Stimulated activated CD4-positive, alpha-beta T cell treated with anti-CD3 and anti-CD28 coated beads, Interleukin-2, amount 100 ng/mL, for 48 hours (primary cell): ENCODE data around the gene PCDHGA4.
"Not testable (repeated sequence)": the region's sequence is repeated elsewhere in the genome, so short reads cannot be mapped to it uniquely, and the experiment has no call there.

Experiments
- DNase-seq, 2 donors: peaks; one replicate each; pipeline ENCODE4 v3.0.0-alpha.2; 2020

Gene PCDHGA4

DNA sequence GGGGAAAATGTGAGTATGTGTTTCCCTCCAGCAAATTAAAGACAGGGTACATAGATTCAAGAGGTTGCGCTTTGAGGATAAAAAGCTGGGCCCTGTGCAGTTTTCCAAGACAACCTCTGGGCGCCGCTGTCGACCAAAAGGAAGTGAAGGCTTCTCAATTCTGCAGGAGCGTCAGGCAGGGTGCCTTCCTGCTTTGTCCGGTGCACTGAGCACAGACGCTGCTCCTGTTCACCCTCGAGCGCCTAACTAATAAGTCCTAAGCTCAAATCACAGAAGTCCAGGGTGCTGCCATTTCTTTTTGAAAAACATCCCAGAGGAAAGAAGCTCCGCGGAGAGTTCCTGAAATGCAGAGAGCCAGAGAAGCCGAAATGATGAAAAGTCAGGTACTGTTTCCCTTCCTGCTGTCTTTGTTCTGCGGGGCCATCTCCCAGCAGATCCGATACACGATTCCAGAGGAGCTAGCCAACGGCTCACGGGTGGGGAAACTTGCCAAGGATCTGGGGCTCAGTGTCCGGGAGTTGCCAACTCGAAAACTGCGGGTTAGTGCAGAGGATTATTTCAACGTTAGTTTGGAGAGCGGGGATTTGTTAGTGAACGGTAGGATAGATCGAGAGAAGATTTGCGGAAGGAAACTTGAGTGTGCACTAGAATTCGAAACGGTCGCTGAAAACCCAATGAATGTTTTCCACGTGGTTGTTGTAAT lies 4.8 kb upstream of the PCDHGA4 start, which contains the start of gene PCDHGB1:
Gene PCDHGB1, plus strand, starts transcription at position 183 of the 703 bp plus-strand sequence. Its CDS starts 162 bp downstream, at position 345.
- DNase-seq: no peak

DNA sequence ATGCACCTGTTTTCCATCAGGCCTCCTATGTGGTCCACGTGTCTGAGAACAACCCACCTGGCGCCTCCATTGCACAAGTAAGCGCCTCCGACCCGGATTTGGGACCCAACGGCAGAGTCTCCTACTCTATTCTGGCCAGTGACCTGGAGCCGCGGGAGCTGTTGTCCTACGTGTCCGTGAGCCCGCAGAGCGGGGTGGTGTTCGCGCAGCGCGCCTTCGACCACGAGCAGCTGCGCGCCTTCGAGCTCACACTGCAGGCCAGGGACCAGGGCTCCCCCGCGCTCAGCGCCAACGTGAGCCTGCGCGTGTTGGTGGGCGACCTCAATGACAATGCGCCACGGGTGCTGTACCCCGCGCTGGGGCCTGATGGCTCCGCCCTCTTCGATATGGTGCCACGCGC lies 3.2 kb upstream of the PCDHGA4 start:
- no peak for DNase-seq

DNA sequence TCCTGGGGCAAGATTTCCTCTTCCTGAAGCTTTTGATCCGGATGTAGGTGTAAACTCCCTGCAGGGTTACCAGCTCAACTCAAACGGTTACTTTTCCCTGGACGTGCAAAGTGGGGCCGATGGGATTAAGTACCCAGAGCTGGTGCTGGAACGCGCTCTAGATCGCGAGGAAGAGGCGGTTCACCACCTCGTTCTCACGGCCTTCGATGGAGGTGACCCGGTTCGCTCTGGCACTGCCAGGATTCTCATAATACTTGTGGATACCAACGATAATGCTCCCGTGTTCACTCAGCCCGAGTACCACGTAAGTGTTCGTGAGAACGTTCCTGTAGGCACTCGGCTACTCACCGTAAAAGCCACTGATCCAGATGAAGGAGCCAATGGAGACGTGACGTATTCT lies 820 bp downstream of the PCDHGA4 start:
- DNase-seq: no peak

DNA sequence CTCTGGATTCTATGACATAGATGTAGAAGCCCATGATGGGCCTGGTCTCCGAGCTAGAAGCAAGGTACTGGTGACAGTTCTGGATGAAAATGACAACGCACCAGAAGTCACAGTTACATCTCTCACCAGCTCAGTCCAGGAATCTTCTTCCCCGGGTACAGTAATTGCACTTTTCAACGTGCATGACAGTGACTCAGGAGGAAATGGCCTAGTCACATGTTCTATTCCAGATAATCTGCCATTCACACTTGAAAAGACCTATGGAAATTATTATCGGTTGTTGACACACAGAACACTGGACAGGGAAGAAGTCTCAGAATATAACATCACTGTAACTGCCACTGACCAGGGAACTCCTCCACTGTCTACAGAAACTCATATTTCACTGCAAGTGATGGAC lies 1.3 kb downstream of the PCDHGA4 start:
- no peak for DNase-seq

DNA sequence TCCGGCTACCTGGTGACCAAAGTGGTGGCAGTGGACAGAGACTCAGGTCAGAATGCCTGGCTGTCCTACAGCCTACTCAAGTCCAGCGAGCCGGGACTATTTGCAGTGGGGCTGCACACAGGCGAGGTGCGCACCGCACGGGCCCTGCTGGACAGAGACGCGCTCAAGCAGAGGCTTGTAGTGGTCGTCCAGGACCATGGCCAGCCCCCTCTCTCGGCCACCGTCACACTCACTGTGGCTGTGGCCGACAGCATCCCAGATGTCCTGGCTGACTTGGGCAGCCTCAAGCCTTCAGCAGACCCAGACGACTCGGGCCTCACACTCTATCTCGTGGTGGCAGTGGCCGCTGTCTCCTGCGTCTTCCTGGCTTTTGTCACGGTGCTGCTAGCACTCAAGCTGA lies 2.1 kb downstream of the PCDHGA4 start:
- DNase-seq: no peak

DNA sequence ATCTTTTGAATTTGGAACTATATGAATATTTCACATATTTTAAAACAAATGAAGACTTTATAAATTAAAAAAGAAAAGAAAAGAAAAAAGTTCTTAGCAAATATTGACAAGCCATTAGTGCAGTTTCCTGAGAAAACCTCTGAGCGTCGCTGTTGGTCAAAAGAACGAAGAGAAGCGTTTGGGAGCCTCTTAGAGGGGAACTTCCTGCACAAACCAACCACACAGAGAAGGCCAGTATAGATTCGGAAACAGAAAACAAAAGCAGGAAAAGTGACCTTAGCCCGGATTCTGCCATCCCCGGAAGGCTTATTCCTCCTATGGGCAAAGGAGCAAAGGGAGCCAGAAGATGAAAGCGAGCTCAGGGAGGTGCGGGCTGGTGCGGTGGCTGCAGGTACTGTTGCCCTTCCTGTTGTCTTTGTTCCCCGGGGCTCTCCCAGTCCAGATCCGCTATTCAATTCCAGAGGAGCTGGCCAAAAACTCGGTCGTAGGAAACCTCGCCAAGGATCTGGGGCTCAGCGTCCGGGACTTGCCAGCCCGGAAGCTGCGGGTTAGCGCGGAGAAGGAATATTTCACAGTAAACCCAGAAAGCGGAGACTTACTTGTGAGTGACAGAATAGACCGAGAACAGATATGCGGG lies 5.1 kb downstream of the PCDHGA4 start, which contains the start of gene PCDHGB2:
Gene PCDHGB2, plus strand, starts transcription at position 205 of the 637 bp plus-strand sequence. Its CDS starts 142 bp downstream, at position 347.
- no peak for DNase-seq

DNA sequence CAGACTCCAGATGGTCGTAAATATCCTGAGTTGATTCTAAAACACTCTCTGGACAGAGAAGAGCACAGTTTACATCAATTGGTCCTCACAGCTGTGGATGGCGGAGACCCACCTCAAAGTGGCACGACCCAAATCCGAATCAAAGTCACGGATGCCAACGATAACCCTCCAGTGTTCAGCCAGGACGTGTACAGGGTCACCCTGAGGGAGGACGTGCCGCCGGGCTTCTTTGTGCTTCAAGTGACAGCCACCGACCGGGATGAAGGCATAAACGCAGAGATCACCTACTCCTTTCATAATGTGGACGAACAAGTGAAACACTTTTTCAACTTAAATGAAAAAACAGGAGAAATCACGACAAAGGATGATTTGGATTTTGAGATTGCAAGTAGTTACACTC lies 5.9 kb downstream of the PCDHGA4 start:
- DNase-seq: no peak

DNA sequence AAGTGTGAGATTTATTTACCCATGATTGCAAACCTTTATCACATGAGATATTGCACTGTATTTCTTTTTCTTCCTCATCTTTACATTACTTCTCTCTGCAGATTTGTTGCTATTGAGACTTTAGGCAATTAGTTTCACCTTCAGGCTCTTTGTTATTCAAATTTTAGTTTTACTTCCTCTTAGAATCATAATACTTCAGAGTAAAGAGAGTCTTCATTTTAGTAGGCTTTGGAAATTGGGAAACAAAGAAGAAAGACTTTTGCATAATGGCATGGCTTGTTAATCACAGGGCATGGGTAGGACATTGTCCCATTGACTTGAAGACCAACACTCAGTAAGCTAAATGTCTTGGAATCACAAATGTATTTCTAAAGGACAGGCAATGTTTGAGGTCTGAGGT lies 7.9 kb downstream of the PCDHGA4 start:
- no peak for DNase-seq

DNA sequence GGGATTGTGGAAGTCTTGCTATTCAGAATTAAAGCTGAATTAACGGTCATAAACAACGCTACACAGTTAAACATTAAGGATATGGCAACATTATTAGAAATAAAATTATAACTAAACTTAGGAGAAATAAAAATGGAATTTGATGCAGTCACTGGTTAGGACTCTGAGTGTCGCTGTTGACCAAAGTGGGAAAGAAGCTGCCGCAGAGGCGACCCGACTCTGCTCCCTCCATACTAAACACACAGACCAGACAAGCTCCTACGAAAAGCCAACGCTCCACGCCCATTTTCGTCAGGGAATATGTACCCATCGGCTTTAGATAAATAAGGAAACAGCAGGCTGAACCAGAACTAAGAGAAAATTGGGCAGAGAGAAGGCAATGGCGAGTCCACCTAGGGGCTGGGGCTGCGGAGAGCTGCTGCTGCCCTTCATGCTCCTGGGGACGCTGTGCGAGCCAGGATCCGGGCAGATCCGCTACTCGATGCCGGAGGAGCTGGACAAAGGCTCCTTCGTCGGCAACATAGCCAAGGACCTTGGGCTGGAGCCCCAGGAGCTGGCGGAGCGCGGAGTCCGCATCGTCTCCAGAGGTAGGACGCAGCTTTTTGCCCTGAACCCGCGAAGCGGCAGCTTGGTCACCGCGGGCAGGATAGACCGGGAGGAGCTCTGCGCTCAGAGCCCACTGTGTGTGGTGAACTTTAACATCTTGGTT lies 9.3 kb downstream of the PCDHGA4 start, which contains the start of gene PCDHGA5:
Gene PCDHGA5, plus strand, starts transcription at position 211 of the 709 bp plus-strand sequence. Its CDS starts 169 bp downstream, at position 380.
- no peak for DNase-seq

DNA sequence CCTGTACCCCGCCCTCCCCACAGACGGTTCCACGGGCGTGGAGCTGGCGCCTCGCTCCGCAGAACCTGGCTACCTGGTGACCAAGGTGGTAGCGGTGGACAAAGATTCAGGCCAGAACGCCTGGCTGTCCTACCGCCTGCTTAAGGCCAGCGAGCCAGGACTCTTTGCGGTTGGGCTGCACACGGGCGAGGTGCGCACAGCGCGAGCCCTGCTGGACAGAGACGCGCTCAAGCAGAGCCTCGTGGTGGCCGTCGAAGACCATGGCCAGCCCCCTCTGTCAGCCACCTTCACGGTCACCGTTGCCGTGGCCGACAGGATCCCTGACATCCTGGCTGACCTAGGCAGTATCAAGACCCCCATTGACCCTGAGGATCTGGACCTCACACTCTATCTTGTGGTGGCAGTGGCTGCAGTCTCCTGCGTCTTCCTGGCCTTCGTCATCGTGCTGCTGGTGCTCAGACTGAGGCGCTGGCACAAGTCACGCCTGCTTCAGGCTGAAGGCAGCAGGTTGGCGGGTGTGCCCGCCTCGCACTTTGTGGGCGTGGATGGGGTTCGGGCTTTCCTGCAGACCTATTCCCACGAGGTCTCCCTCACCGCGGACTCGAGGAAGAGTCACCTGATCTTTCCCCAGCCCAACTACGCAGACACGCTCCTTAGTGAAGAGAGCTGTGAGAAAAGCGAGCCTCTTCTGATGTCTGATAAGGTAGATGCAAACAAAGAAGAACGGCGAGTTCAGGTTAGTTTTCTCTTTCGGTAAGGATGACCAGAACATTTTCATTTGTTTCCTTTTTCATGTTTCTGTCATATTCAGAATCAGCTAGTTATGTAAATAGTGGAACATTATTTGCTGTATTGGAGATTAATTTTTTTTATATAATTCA lies 11.4 kb downstream of the PCDHGA4 start:
- no peak for DNase-seq

DNA sequence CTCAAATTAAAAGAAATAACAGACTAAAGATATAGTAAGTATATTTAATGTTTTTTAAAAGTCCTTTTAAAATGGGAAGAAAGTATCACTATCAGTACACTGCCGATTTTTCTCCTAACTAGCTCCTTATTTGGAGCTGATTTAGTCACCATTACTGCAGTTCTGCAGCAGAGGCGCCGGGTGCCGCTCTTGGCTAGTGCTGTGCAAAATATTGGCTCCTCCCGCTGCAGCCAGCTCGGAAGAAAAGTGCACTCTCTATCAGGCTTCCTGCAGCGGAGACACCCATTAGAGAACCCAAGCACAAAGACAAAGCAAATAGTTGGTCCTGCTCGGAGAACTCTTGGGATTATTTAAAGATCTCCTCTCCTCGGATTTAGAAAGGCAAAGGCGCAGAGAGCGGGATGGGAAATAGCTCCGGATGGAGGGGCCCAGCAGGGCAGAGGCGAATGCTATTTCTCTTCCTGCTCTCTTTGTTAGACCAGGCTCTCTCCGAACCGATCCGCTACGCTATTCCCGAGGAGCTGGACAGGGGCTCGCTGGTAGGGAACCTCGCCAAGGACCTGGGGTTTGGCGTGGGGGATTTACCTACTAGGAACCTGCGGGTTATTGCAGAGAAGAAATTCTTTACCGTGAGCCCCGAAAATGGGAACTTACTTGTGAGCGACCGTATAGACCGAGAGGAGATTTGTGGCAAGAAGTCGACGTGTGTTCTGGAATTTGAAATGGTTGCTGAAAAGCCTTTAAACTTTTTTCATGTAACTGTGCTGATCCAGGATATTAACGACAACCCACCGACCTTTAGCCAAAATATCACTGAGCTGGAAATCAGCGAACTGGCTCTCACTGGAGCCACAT lies 15.4 kb downstream of the PCDHGA4 start, which contains the start of gene PCDHGB3:
Gene PCDHGB3, plus strand, starts transcription at position 249 of the 855 bp plus-strand sequence. Its CDS starts 153 bp downstream, at position 402.
- no peak for DNase-seq

DNA sequence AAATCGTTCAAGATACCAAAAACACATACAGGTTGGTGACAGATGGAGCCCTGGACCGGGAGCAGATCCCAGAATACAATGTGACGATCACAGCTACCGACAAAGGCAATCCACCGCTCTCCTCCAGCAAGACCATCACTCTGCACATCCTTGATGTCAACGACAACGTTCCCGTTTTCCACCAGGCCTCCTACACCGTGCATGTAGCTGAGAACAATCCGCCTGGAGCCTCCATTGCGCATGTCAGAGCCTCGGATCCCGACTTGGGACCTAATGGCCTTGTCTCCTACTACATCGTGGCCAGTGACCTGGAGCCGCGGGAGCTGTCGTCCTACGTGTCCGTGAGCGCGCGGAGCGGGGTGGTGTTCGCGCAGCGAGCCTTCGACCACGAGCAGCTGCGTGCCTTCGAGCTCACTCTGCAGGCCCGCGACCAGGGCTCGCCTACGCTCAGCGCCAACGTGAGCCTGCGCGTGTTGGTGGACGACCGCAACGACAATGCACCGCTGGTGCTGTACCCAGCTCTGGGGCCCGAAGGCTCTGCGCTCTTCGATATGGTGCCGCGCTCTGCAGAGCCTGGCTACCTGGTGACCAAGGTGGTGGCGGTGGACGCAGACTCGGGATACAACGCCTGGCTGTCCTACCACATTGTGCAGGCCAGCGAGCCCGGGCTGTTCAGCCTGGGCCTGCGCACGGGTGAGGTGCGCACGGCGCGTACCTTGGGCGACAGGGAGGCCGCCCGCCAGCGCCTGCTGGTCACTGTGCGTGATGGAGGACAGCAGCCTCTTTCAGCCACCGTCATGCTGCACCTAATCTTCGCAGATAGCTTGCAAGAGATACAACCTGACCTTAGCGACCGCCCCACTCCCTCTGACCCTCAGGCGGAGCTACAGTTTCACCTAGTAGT lies 17.0 kb downstream of the PCDHGA4 start:
- no peak for DNase-seq

DNA sequence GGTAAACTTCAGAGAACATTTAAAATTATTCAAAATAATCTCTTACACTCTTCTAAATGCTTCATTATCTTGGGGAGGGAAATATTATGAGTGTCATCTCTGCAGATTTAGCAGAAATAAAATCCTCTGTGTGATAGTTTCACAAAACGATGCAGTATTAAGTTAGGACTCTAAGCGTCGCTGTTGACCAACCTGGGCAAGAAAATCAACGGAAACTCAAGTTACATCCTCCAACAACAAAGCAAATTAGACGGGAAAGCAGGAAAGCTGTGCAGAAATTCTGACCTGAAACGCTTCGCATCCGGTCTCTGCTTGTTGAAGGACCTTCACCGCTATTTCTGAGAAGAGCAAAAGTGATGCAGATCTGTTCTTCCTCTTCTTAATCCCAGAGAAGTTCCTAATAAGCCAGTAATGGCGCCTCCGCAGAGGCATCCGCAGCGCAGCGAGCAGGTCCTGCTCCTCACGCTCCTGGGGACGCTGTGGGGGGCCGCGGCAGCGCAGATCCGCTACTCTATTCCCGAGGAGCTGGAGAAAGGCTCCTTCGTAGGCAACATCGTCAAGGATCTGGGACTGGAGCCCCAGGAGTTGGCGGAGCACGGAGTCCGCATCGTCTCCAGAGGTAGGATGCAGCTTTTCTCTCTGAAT lies 19.0 kb downstream of the PCDHGA4 start, which contains the start of gene PCDHGA6:
Gene PCDHGA6, plus strand, starts transcription at position 219 of the 645 bp plus-strand sequence. Its CDS starts 193 bp downstream, at position 412.
- no peak for DNase-seq

DNA sequence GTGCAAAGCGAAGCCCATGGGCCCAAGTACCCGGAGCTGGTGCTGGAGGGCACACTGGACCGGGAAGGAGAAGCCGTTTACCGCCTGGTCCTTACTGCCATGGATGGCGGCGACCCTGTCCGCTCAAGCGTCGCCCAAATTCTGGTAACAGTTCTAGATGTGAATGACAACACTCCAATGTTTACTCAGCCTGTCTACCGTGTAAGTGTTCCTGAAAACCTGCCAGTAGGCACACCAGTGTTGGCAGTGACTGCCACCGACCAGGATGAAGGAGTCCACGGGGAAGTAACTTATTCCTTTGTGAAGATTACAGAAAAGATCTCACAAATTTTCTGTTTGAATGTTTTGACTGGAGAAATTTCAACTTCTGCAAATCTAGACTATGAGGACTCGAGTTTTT lies 19.8 kb downstream of the PCDHGA4 start:
- DNase-seq: no peak

DNA sequence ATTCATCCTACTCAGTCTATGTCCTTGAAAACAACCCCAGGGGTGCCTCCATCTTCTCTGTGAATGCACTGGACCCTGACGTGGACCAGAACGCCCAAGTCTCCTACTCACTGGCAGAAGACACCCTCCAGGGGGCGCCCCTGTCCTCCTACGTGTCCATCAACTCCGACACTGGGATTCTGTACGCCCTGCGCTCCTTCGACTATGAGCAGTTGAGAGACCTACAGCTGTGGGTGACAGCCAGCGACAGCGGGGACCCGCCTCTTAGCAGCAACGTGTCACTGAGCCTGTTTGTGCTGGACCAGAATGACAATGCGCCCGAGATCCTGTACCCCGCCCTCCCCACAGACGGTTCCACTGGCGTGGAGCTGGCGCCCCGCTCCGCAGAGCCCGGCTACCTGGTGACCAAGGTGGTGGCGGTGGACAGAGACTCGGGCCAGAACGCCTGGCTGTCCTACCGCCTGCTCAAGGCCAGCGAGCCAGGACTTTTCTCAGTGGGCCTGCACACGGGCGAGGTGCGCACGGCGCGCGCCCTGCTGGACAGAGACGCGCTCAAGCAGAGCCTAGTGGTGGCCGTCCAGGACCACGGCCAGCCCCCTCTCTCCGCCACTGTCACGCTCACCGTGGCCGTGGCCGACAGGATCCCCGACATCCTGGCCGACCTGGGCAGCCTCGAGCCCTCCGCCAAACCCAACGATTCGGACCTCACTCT lies 20.8 kb downstream of the PCDHGA4 start:
- DNase-seq: not testable (repeated sequence)

DNA sequence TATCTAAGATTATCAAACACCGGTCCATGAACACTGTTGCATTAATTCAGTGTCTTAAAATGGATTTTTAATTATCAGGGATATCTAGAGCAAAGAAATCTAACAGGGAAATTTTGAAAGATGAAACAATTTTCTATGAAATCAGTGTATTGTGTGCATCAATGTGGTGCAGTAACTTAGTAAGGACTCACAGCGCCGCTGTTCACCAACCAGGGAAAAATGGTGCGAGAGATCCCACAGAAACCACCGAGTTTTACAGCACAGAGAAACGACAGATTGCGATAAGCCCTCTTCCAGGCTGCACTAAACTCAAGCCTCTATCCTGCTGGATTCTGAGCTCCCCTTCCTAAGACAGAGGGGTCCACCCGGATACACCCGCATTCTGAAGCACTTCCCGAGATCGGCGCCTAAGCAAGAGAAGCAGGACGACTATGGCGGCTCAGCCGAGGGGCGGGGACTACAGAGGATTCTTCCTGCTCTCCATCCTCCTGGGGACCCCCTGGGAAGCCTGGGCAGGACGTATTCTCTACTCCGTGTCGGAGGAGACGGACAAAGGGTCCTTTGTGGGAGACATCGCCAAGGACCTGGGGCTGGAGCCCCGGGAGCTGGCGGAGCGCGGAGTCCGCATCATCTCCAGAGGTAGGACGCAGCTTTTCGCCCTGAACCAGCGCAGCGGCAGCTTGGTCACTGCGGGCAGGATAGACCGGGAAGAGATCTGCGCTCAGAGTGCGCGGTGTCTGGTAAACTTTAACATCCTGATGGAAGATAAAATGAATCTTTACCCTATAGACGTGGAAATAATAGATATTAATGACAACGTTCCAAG lies 27.9 kb downstream of the PCDHGA4 start, which contains the start of gene PCDHGA7:
Gene PCDHGA7, plus strand, starts transcription at position 274 of the 826 bp plus-strand sequence. Its CDS starts 158 bp downstream, at position 432.
- DNase-seq: no peak

DNA sequence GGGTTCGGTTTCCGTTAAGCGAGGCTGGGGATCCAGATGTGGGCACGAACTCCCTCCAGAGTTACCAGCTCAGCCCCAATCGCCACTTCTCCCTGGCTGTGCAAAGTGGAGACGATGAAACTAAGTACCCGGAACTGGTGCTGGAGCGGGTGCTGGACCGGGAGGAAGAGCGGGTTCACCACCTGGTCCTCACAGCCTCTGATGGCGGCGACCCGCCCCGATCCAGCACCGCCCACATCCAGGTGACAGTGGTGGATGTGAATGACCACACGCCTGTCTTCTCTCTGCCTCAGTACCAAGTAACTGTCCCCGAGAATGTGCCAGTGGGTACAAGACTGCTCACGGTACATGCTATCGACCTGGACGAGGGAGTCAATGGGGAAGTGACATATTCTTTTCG lies 28.5 kb downstream of the PCDHGA4 start:
- no peak for DNase-seq
